ENCODE measurements around the gene CLCN4. TPM values are rescaled to one million over a fixed set of nuclear protein-coding genes. Genes with fewer than 3 reads are reported as not detected.
A peak's percentile ranks its signal among the peaks of the same experiment; 100 is the strongest.

Gene CLCN4
- total RNA-seq, 2 donors from 2014 or later = 0.33 to 1.6 TPM

GRCh38 chrX:10157543-10157942 is 768 bp downstream of the CLCN4 start:
- peak overlapping the region in 3 of 4 donors; percentile 65 to 82 (median 72) for H3K27ac ChIP-seq
- ATAC-seq (peak; percentile 39), DNase-seq (no peak)
- H3K4me1 ChIP-seq = peaks cover 6% of the 10 kb centered on the region
- TF ChIP-seq CTCF (IDR thresholded peaks at IDR 0.05) (no peak), POLR2A (IDR thresholded peaks at IDR 0.05) (no peak)
- no peaks in the 10 kb centered on the region for H3K27me3 ChIP-seq
- no peaks in the 10 kb centered on the region for H3K9me3 ChIP-seq
- WGBS, 2 donors = 19 to 20% methylated on average over 3 of the region's 3 CpGs
- no peaks in the 10 kb centered on the region for H3K36me3 ChIP-seq (replicated peaks in 1 of 2; ENCODE audit: insufficient read depth in 1 of 2, low read depth in 2 of 2)
- H3K4me3 ChIP-seq = no peak overlapping the region
- intact Hi-C loops (cut with DNase I) = no loop called here

- Histone ChIP-seq H3K36me3 (replicated peaks in 1 of 2; ENCODE audit: insufficient read depth in 1 of 2, low read depth in 2 of 2) (no peaks in the 10 kb centered on the region), H3K4me3 (no peak overlapping the region), H3K4me1 (peaks cover 6% of the 10 kb centered on the region), H3K27ac (peak overlapping the region in 2 of 4 donors; percentile 72 to 82), H3K27me3 (no peaks in the 10 kb centered on the region), H3K9me3 (no peaks in the 10 kb centered on the region)
- WGBS, 2 donors = 40 to 43% methylated on average over 14 to 23 of the region's 64 CpGs
- DNase-seq = peak in 1 of 4 donors; percentile 31
- no peak for ATAC-seq
- intact Hi-C loops (cut with DNase I) = no loop called here
- TF ChIP-seq POLR2A (IDR thresholded peaks at IDR 0.05) (no peak), CTCF (IDR thresholded peaks at IDR 0.05) (no peak)
Observed at GRCh38 chrX:10158279-10159144, 1.7 kb downstream of the CLCN4 start.

GRCh38 chrX:10159145-10159468 is 2.3 kb downstream of the CLCN4 start:
- TF ChIP-seq POLR2A (IDR thresholded peaks at IDR 0.05) = no peak
- TF ChIP-seq CTCF (IDR thresholded peaks at IDR 0.05) = no peak
- Histone ChIP-seq H3K36me3 (replicated peaks in 1 of 2; ENCODE audit: insufficient read depth in 1 of 2, low read depth in 2 of 2) (no peaks in the 10 kb centered on the region), H3K27ac (no peak overlapping the region), H3K9me3 (no peaks in the 10 kb centered on the region), H3K4me3 (no peak overlapping the region), H3K4me1 (peaks cover 6% of the 10 kb centered on the region), H3K27me3 (no peaks in the 10 kb centered on the region)
- intact Hi-C loops (cut with DNase I) = no loop called here
- ATAC-seq (no peak), DNase-seq (no peak)
- WGBS, 2 donors = 93 to 96% methylated on average over 7 of the region's 7 CpGs

- DNase-seq (no peak), ATAC-seq (no peak)
- Histone ChIP-seq H3K9me3 (no peaks in the 10 kb centered on the region), H3K27ac (no peak overlapping the region), H3K36me3 (replicated peaks in 1 of 2; ENCODE audit: insufficient read depth in 1 of 2, low read depth in 2 of 2) (no peaks in the 10 kb centered on the region), H3K4me3 (no peak overlapping the region), H3K27me3 (no peaks in the 10 kb centered on the region), H3K4me1 (peaks cover 6% of the 10 kb centered on the region)
- 82 to 83% methylated on average over 9 of the region's 9 CpGs for WGBS, 2 donors
- intact Hi-C loops (cut with DNase I) = no loop called here
- TF ChIP-seq CTCF (IDR thresholded peaks at IDR 0.05) = no peak
- TF ChIP-seq POLR2A (IDR thresholded peaks at IDR 0.05) = no peak
Observed at GRCh38 chrX:10160211-10160610, 3.4 kb downstream of the CLCN4 start.

GRCh38 chrX:10163031-10163430 is 6.3 kb downstream of the CLCN4 start:
- Histone ChIP-seq H3K27ac (no peak overlapping the region), H3K4me3 (no peak overlapping the region), H3K27me3 (no peaks in the 10 kb centered on the region), H3K36me3 (replicated peaks in 1 of 2; ENCODE audit: insufficient read depth in 1 of 2, low read depth in 2 of 2) (no peaks in the 10 kb centered on the region), H3K4me1 (peaks cover 6% of the 10 kb centered on the region), H3K9me3 (no peaks in the 10 kb centered on the region)
- ATAC-seq (no peak), DNase-seq (no peak)
- intact Hi-C loops (cut with DNase I) = no loop called here
- TF ChIP-seq POLR2A (IDR thresholded peaks at IDR 0.05) = no peak
- no peak for TF ChIP-seq CTCF (IDR thresholded peaks at IDR 0.05)
- WGBS, 2 donors = 80 to 83% methylated on average over 1 to 2 of the region's 2 CpGs
